Measurements from ENCODE around the gene ASB6. TPM values are rescaled to one million over a fixed set of nuclear protein-coding genes. Genes with fewer than 3 reads are reported as not detected.

ASB6 gene
- total RNA-seq, 1 donor from 2014 or later: 21.0 TPM

DNA sequence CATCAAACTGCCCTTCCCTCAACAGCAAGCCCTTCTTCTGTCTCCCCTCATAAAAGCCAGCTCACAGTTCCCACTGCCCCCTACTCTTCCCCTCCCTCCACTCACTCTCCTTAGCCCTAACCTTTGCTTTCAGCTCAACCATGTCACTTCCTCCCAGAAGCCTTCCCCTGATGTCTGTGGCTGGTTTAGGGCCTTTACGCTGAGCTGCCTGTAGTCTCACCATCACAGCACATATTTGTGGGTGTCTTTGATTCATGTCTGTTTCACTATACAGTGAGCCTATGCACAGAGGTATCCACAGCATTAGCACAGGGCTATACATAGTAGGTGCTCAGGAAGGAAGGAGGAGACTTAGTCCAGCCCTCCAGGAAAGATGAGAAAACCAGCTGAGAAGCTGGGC, 55.7 kb downstream of the ASB6 start:
- DNase-seq (ENCODE audit: low spot score): no peak

GRCh38 chr9:129585352-129585751, 56.6 kb downstream of the ASB6 start:
- DNase-seq (ENCODE audit: low spot score): no peak

Other genes with a start within 250 kb of the ASB6 start
- 1.0 TPM for gene C9orf50, start 21.1 kb downstream of the ASB6 start, total RNA-seq
- gene NTMT1, start 16.0 kb downstream of the ASB6 start, total RNA-seq: 45.1 TPM
- gene PRRX2, start 23.5 kb upstream of the ASB6 start, total RNA-seq: 1.5 TPM
- 5.0 TPM for gene PTGES, start 110.9 kb upstream of the ASB6 start, total RNA-seq
- 28.1 TPM for gene TOR1B, start 161.0 kb upstream of the ASB6 start, total RNA-seq
- gene TOR1A, start 182.0 kb upstream of the ASB6 start, total RNA-seq: 35.9 TPM
- gene C9orf78, start 193.1 kb upstream of the ASB6 start, total RNA-seq: 53.6 TPM
- 41.0 TPM for gene USP20, start 193.3 kb upstream of the ASB6 start, total RNA-seq

All from mucosa of gallbladder (tissue), 1 donor.